DND-41 (cell line): ENCODE results near the gene KLHL28.

ENCODE experiments used
- ATAC-seq: fragments of 200-7000 bp; cut with Tn5 transposase; 3 replicates; pipeline ENCODE4 v1.9.1; 2021; ENCODE audit warnings: low read depth; ENCODE audit not compliant: insufficient read depth
- DNase-seq: peaks from one replicate; pipeline ENCODE4 v3.0.0-alpha.2; 2020
- H2AFZ ChIP-seq: 2 replicates; pipeline ENCODE4 v1.6.0; 2012; ENCODE audit warnings: low read depth, low read length
- H3K27ac ChIP-seq: 2 replicates; pipeline ENCODE4 v1.5.1; 2012; ENCODE audit warnings: low read length, inconsistent platforms
- H3K27me3 ChIP-seq: fragments of 200-600 bp; sonication (generic); 2 replicates; pipeline ENCODE4 v1.6.0; 2012; ENCODE audit warnings: low read length, mild to moderate bottlenecking, inconsistent platforms; ENCODE audit not compliant: insufficient read depth, poor library complexity
- H3K36me3 ChIP-seq: 2 replicates; pipeline ENCODE4 v1.5.1; 2012; ENCODE audit warnings: low read length, inconsistent platforms; ENCODE audit not compliant: insufficient read depth
- H3K4me1 ChIP-seq: 2 replicates; pipeline ENCODE4 v1.5.1; 2012; ENCODE audit warnings: mild to moderate bottlenecking, low read length; ENCODE audit not compliant: insufficient read depth
- H3K4me2 ChIP-seq: 2 replicates; pipeline ENCODE4 v1.6.0; 2012; ENCODE audit warnings: mild to moderate bottlenecking, moderate library complexity, low read length, inconsistent platforms; ENCODE audit not compliant: insufficient read depth
- H3K4me3 ChIP-seq, 2 experiments: fragments of 200-600 bp in 1 of 2; shearing (Covaris generic) in 1 of 2; 2 replicates each; pipeline ENCODE4 v1.5.1; 2012 to 2016; ENCODE audit warnings: inconsistent platforms in 2 of 2, low read length in 2 of 2, mild to moderate bottlenecking in 2 of 2, low read depth in 1 of 2, moderate library complexity in 1 of 2
- H3K79me2 ChIP-seq: 2 replicates; pipeline ENCODE4 v1.6.0; 2012; ENCODE audit warnings: low read length, inconsistent platforms; ENCODE audit not compliant: insufficient read depth
- H3K9ac ChIP-seq: 2 replicates; pipeline ENCODE4 v1.6.0; 2012; ENCODE audit warnings: low read depth, mild to moderate bottlenecking, inconsistent platforms, low read length, moderate library complexity
- H3K9me3 ChIP-seq: 2 replicates; pipeline ENCODE4 v1.5.1; 2012; ENCODE audit warnings: low read length, moderate library complexity, mild to moderate bottlenecking, inconsistent platforms; ENCODE audit not compliant: insufficient read depth, severe bottlenecking
- H4K20me1 ChIP-seq: 2 replicates; pipeline ENCODE4 v1.6.0; 2012; ENCODE audit warnings: low read length; ENCODE audit not compliant: insufficient read depth
- EZH2 ChIP-seq: IDR thresholded peaks from 3 replicates; pipeline ENCODE4 v1.6.1; 2012; ENCODE audit warnings: borderline replicate concordance, low read depth, mild to moderate bottlenecking, moderate library complexity, low read length, inconsistent platforms; ENCODE audit not compliant: severe bottlenecking
- TF ChIP-seq, protein P1 (sequence below): IDR thresholded peaks from 2 replicates; pipeline ENCODE4 v1.5.1; 2012; ENCODE audit warnings: borderline replicate concordance, low read length, moderate library complexity, mild to moderate bottlenecking; ENCODE audit not compliant: poor library complexity, severe bottlenecking; ENCODE audit errors: extremely low read depth

KLHL28 gene

GRCh38 chr14:44963775-44964380 lies 2.1 kb upstream of the KLHL28 start:
- Histone ChIP-seq H3K9me3 (no peaks in the 10 kb centered on the region), H3K4me2 (peak overlapping the region; percentile 87), H3K36me3 (no peaks in the 10 kb centered on the region; the same call in 1 of the 2 replicates), H3K4me3 (peak overlapping the region; percentile 88 to 89; a peak in 3 of 4 replicates), H3K4me1 (peaks cover 73% of the 10 kb centered on the region), H3K79me2 (peaks cover 96% of the 10 kb centered on the region), H3K9ac (peak overlapping the region; percentile 73), H2AFZ (no peak overlapping the region), H3K27me3 (no peaks in the 10 kb centered on the region), H3K27ac (peak overlapping the region; percentile 43; the same call in 1 of the 2 replicates), H4K20me1 (peaks cover 36% of the 10 kb centered on the region)
- no peak for TF ChIP-seq EZH2
- TF ChIP-seq, protein P1, sequence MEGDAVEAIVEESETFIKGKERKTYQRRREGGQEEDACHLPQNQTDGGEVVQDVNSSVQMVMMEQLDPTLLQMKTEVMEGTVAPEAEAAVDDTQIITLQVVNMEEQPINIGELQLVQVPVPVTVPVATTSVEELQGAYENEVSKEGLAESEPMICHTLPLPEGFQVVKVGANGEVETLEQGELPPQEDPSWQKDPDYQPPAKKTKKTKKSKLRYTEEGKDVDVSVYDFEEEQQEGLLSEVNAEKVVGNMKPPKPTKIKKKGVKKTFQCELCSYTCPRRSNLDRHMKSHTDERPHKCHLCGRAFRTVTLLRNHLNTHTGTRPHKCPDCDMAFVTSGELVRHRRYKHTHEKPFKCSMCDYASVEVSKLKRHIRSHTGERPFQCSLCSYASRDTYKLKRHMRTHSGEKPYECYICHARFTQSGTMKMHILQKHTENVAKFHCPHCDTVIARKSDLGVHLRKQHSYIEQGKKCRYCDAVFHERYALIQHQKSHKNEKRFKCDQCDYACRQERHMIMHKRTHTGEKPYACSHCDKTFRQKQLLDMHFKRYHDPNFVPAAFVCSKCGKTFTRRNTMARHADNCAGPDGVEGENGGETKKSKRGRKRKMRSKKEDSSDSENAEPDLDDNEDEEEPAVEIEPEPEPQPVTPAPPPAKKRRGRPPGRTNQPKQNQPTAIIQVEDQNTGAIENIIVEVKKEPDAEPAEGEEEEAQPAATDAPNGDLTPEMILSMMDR, result peak; percentile 9
- ATAC-seq (no peak), DNase-seq (peak; percentile 27)

GRCh38 chr14:44963044-44963528 lies 1.3 kb upstream of the KLHL28 start:
- TF ChIP-seq, protein P1, result no peak
- no peak for TF ChIP-seq EZH2
- ATAC-seq, result no peak
- Histone ChIP-seq H3K27ac (peak overlapping the region; percentile 86), H3K9ac (peak overlapping the region; percentile 73), H3K4me1 (peaks cover 75% of the 10 kb centered on the region), H3K9me3 (no peaks in the 10 kb centered on the region), H3K36me3 (no peaks in the 10 kb centered on the region; the same call in 1 of the 2 replicates), H4K20me1 (peaks cover 36% of the 10 kb centered on the region), H2AFZ (peak overlapping the region; percentile 94), H3K4me3 (peak overlapping the region; percentile 88 to 89; a peak in 3 of 4 replicates), H3K79me2 (peaks cover 97% of the 10 kb centered on the region), H3K4me2 (peak overlapping the region; percentile 87), H3K27me3 (no peaks in the 10 kb centered on the region)
- DNase-seq, result no peak

DNA sequence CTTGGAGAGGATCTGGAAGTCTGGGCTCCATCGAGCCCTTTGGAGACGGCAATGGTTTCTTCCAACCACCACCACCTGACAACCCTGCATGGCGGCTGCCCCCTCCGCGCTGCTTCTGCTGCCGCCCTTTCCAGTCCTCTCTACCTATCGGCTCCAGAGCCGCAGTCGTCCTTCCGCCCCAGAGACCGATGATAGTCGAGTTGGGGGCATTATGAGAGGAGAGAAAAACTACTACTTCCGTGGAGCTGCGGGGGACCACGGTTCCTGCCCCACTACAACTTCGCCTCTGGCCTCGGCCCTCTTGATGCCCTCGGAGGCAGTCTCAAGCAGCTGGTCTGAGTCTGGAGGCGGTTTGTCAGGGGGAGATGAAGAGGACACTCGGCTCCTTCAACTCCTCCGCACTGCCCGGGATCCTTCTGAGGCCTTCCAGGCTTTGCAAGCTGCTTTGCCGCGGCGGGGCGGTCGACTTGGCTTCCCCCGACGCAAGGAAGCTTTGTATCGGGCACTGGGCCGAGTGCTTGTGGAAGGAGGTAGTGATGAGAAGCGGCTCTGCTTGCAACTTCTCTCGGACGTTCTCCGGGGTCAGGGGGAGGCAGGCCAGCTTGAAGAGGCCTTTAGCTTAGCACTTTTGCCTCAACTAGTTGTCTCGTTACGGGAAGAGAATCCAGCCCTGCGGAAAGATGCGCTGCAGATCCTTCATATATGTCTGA lies 742 bp upstream of the KLHL28 start:
- Histone ChIP-seq H3K9ac (peak overlapping the region; percentile 73), H3K36me3 (no peaks in the 10 kb centered on the region; the same call in 1 of the 2 replicates), H3K9me3 (no peaks in the 10 kb centered on the region), H3K4me3 (peak overlapping the region; percentile 88 to 89), H3K4me1 (peaks cover 75% of the 10 kb centered on the region), H3K4me2 (peak overlapping the region; percentile 87), H3K27ac (peak overlapping the region; percentile 86), H4K20me1 (peaks cover 36% of the 10 kb centered on the region), H2AFZ (peak overlapping the region; percentile 94), H3K79me2 (peaks cover 97% of the 10 kb centered on the region), H3K27me3 (no peaks in the 10 kb centered on the region)
- ATAC-seq (peak; percentile 49), DNase-seq (no peak)
- TF ChIP-seq, protein P1, result peak; percentile 2
- TF ChIP-seq EZH2, result no peak
